ENCODE measurements around the gene KY. TPM values are rescaled to one million over a fixed set of nuclear protein-coding genes. Genes with fewer than 3 reads are reported as not detected.

KY gene
- total RNA-seq, 1 experiment from 2014 or later: 0.29 TPM

GRCh38 chr3:134625462-134625861 is 25.4 kb downstream of the KY start:
- H3F3A ChIP-seq (ENCODE audit: low read length, unreplicated experiment): no peaks in the 10 kb centered on the region
- ChIA-PET POLR2A (ENCODE audit: unreplicated experiment) (no interaction called here), CTCF (no interaction called here)
- H2AFZ ChIP-seq (ENCODE audit: low read length): no peak overlapping the region
- no peak overlapping the region for H3K4me3 ChIP-seq (ENCODE audit: low read length)
- intact Hi-C loops (cut with micrococcal nuclease): no loop called here
- no peaks in the 10 kb centered on the region for H3K79me2 ChIP-seq (ENCODE audit: low read length)
- ATAC-seq (no peak), DNase-seq (no peak)
- no peaks in the 10 kb centered on the region for H4K20me1 ChIP-seq (ENCODE audit: low read length)
- H3K4me1 ChIP-seq (ENCODE audit: insufficient read depth, low read length): no peaks in the 10 kb centered on the region
- H3K9me2 ChIP-seq (replicated peaks; ENCODE audit: low read length): no peaks in the 10 kb centered on the region
- no peaks in the 10 kb centered on the region for H3K27me3 ChIP-seq (ENCODE audit: low read length)
- no peak for TF ChIP-seq CTCF (conservative IDR thresholded peaks at IDR 0.05; ENCODE audit: low read depth, low read length)
- TF ChIP-seq EZH2 (IDR thresholded peaks at IDR 0.05; ENCODE audit: low read length, unreplicated experiment): no peak
- no peak for TF ChIP-seq EZH2phosphoT487 (IDR thresholded peaks at IDR 0.05; ENCODE audit: borderline replicate concordance, low read length)
- no peaks in the 10 kb centered on the region for H3K36me3 ChIP-seq (ENCODE audit: low read depth, low read length)
- no peak overlapping the region for H3K9ac ChIP-seq (ENCODE audit: low read length)
- no peaks in the 10 kb centered on the region for H3K9me3 ChIP-seq (ENCODE audit: low read length)
- no TSS peak for BruUV-seq (replicated peaks)
- no peak overlapping the region for H3K4me2 ChIP-seq (ENCODE audit: low read length)
- no peak overlapping the region for H3K27ac ChIP-seq (ENCODE audit: low read length)

- no TSS peak for BruUV-seq (replicated peaks)
- Histone ChIP-seq H3K9ac (ENCODE audit: low read length) (no peak overlapping the region), H3K4me2 (ENCODE audit: low read length) (no peak overlapping the region), H3K9me2 (replicated peaks; ENCODE audit: low read length) (no peaks in the 10 kb centered on the region), H4K20me1 (ENCODE audit: low read length) (no peaks in the 10 kb centered on the region), H3K36me3 (ENCODE audit: low read depth, low read length) (no peaks in the 10 kb centered on the region), H3K27me3 (ENCODE audit: low read length) (no peaks in the 10 kb centered on the region), H3K4me3 (ENCODE audit: low read length) (no peak overlapping the region), H3K9me3 (ENCODE audit: low read length) (no peaks in the 10 kb centered on the region), H3K27ac (ENCODE audit: low read length) (no peak overlapping the region), H3F3A (ENCODE audit: low read length, unreplicated experiment) (no peaks in the 10 kb centered on the region), H3K79me2 (ENCODE audit: low read length) (no peaks in the 10 kb centered on the region), H3K4me1 (ENCODE audit: insufficient read depth, low read length) (no peaks in the 10 kb centered on the region), H2AFZ (ENCODE audit: low read length) (no peak overlapping the region)
- DNase-seq (no peak), ATAC-seq (no peak)
- CTCF ChIA-PET: no interaction called here
- intact Hi-C loops (cut with micrococcal nuclease): no loop called here
- POLR2A ChIA-PET (ENCODE audit: unreplicated experiment): no interaction called here
- no peak for TF ChIP-seq EZH2 (IDR thresholded peaks at IDR 0.05; ENCODE audit: low read length, unreplicated experiment)
- TF ChIP-seq CTCF (conservative IDR thresholded peaks at IDR 0.05; ENCODE audit: low read depth, low read length): no peak
- no peak for TF ChIP-seq EZH2phosphoT487 (IDR thresholded peaks at IDR 0.05; ENCODE audit: borderline replicate concordance, low read length)
These were observed 26.1 kb downstream of the KY start for GRCh38 chr3:134624537-134625287.

DNA sequence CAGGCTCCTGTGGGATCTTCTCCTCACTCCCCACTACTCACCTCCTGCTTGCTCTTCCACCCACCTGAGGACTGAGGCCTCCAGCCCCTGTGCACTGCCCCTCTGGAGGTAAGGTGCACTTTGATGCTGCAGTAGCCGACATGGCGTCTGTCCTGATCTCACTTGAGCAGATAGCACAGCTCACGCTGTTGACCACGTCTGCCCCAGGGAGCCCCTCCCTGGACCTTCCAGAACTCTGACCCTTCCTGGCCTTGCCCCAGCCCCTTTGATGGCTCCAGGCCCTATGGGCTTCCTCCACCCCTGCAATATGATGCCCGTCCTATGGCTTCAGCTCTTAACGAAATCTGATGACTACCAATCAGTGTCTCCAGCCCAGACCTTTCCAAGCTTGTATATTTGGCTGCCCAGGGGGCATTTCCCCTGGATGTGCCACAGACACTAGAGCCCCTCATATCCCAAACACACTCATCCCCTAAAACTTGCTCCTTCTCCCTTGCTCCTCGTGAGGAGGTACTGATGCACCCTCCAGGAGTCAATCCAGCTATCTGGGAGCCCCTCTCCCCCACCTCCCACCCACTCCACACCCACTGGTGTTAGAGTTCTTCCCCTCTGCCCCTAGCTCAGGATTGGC is 27.1 kb downstream of the KY start:
- no peak overlapping the region for H2AFZ ChIP-seq (ENCODE audit: low read length)
- H3K4me1 ChIP-seq (ENCODE audit: insufficient read depth, low read length): no peaks in the 10 kb centered on the region
- H3K9me2 ChIP-seq (replicated peaks; ENCODE audit: low read length): no peaks in the 10 kb centered on the region
- H3K4me3 ChIP-seq (ENCODE audit: low read length): no peak overlapping the region
- TF ChIP-seq EZH2phosphoT487 (IDR thresholded peaks at IDR 0.05; ENCODE audit: borderline replicate concordance, low read length) (no peak), CTCF (conservative IDR thresholded peaks at IDR 0.05; ENCODE audit: low read depth, low read length) (no peak), EZH2 (IDR thresholded peaks at IDR 0.05; ENCODE audit: low read length, unreplicated experiment) (no peak)
- H3K79me2 ChIP-seq (ENCODE audit: low read length): no peaks in the 10 kb centered on the region
- no TSS peak for BruUV-seq (replicated peaks)
- H3K27ac ChIP-seq (ENCODE audit: low read length): no peak overlapping the region
- ATAC-seq (no peak), DNase-seq (no peak)
- POLR2A ChIA-PET (ENCODE audit: unreplicated experiment): no interaction called here
- intact Hi-C loops (cut with micrococcal nuclease): no loop called here
- H3K27me3 ChIP-seq (ENCODE audit: low read length): no peaks in the 10 kb centered on the region
- no peaks in the 10 kb centered on the region for H3F3A ChIP-seq (ENCODE audit: low read length, unreplicated experiment)
- no peaks in the 10 kb centered on the region for H4K20me1 ChIP-seq (ENCODE audit: low read length)
- CTCF ChIA-PET: no interaction called here
- no peaks in the 10 kb centered on the region for H3K9me3 ChIP-seq (ENCODE audit: low read length)
- no peak overlapping the region for H3K4me2 ChIP-seq (ENCODE audit: low read length)
- no peaks in the 10 kb centered on the region for H3K36me3 ChIP-seq (ENCODE audit: low read depth, low read length)
- H3K9ac ChIP-seq (ENCODE audit: low read length): no peak overlapping the region
